SJCRH30 (cell line): Measurements from ENCODE around the gene SAA1. TPM values are rescaled to one million over a fixed set of nuclear protein-coding genes. Genes with fewer than 3 reads are reported as not detected.

Source experiments
- DNase-seq, 2 experiments: peaks; one replicate each; pipeline ENCODE4 v3.0.0-alpha.2; 2015 to 2020
- H3K27ac ChIP-seq: fragments of 250-450 bp; sonication (Bioruptor Pico); 2 replicates; pipeline ENCODE4 v1.5.1; 2020; ENCODE audit warnings: mild to moderate bottlenecking, moderate library complexity
- H3K27me3 ChIP-seq: fragments of 250-450 bp; sonication (Bioruptor Pico); 2 replicates; pipeline ENCODE4 v1.5.1; 2020; ENCODE audit warnings: mild to moderate bottlenecking, moderate library complexity
- H3K36me3 ChIP-seq: fragments of 250-450 bp; sonication (Bioruptor Pico); 2 replicates; pipeline ENCODE4 v1.5.1; 2020; ENCODE audit warnings: mild to moderate bottlenecking, moderate library complexity
- H3K4me1 ChIP-seq: fragments of 250-450 bp; sonication (Bioruptor Pico); 2 replicates; pipeline ENCODE4 v1.5.1; 2020; ENCODE audit warnings: mild to moderate bottlenecking, moderate library complexity
- H3K4me3 ChIP-seq: fragments of 250-450 bp; sonication (Bioruptor Pico); 2 replicates; pipeline ENCODE4 v1.5.1; 2020; ENCODE audit warnings: mild to moderate bottlenecking, moderate library complexity
- H3K9me3 ChIP-seq: fragments of 250-450 bp; sonication (Bioruptor Pico); replicated peaks from 2 replicates; pipeline ENCODE4 v1.5.1; 2020; ENCODE audit warnings: mild to moderate bottlenecking, moderate library complexity
- total RNA-seq: library from RNA; depleted of rRNA; stranded (reverse); fragments of >200 nt; shearing (Covaris generic); gene quantifications from 2 replicates; pipeline ENCODE4 v1.2.3, GENCODE V29; 2014; rRNA removed

SAA1 gene
- total RNA-seq = not detected in 2 replicates

- no peak within 1 kb of the TSS for H3K4me3 ChIP-seq
These were observed at the start of gene SAA1 for GRCh38 chr11:18265949-18266348. TSS of gene SAA1 (plus strand) at chr11:18266264. CDS start at chr11:18266888, 624 bp downstream.

GRCh38 chr11:18221274-18221876, 44.7 kb upstream of the SAA1 start:
- Histone ChIP-seq H3K27ac (no peak overlapping the region), H3K4me3 (no peak overlapping the region), H3K4me1 (no peaks in the 10 kb centered on the region), H3K36me3 (no peaks in the 10 kb centered on the region), H3K27me3 (peaks cover 5% of the 10 kb centered on the region; the same call in 1 of the 2 replicates), H3K9me3 (no peaks in the 10 kb centered on the region)
- DNase-seq = no peak

More at GRCh38 chr11:18265949-18266348, at the start of gene SAA1:
- Histone ChIP-seq H3K9me3 (no peaks in the 10 kb centered on the region), H3K4me1 (no peaks in the 10 kb centered on the region; the same call in 1 of the 2 replicates), H3K36me3 (no peaks in the 10 kb centered on the region), H3K27ac (no peak within 1 kb of the TSS), H3K27me3 (no peaks in the 10 kb centered on the region)
- DNase-seq = no peak

- no peaks in the 10 kb centered on the region for H3K27me3 ChIP-seq
- no peaks in the 10 kb centered on the region for H3K36me3 ChIP-seq
- no peak overlapping the region for H3K4me3 ChIP-seq
- no peaks in the 10 kb centered on the region for H3K9me3 ChIP-seq
- no peak overlapping the region for H3K27ac ChIP-seq
- no peaks in the 10 kb centered on the region for H3K4me1 ChIP-seq
- DNase-seq = no peak
These were observed 43.1 kb upstream of the SAA1 start for GRCh38 chr11:18222814-18223421.

- H3K9me3 ChIP-seq = no peaks in the 10 kb centered on the region
- H3K27ac ChIP-seq = no peak overlapping the region
- H3K27me3 ChIP-seq = no peaks in the 10 kb centered on the region
- H3K4me3 ChIP-seq = no peak overlapping the region
- no peak for DNase-seq
- H3K36me3 ChIP-seq = no peaks in the 10 kb centered on the region
- no peaks in the 10 kb centered on the region for H3K4me1 ChIP-seq
These were observed 42.3 kb upstream of the SAA1 start for GRCh38 chr11:18223591-18224387.

- no peak for DNase-seq
- H3K27me3 ChIP-seq = no peaks in the 10 kb centered on the region
- H3K27ac ChIP-seq = no peak overlapping the region
- H3K36me3 ChIP-seq = no peaks in the 10 kb centered on the region
- no peak overlapping the region for H3K4me3 ChIP-seq
- no peaks in the 10 kb centered on the region for H3K9me3 ChIP-seq
- H3K4me1 ChIP-seq = no peaks in the 10 kb centered on the region
These were observed 40.2 kb upstream of the SAA1 start for GRCh38 chr11:18225913-18226312.

- DNase-seq = no peak
- Histone ChIP-seq H3K4me3 (no peak overlapping the region), H3K27ac (no peak overlapping the region), H3K9me3 (no peaks in the 10 kb centered on the region), H3K27me3 (no peaks in the 10 kb centered on the region), H3K4me1 (no peaks in the 10 kb centered on the region), H3K36me3 (no peaks in the 10 kb centered on the region)
These were observed 36.6 kb upstream of the SAA1 start for GRCh38 chr11:18229501-18229900.

GRCh38 chr11:18230859-18231258, 35.2 kb upstream of the SAA1 start:
- H3K4me3 ChIP-seq = no peak overlapping the region
- H3K27ac ChIP-seq = no peak overlapping the region
- DNase-seq = no peak
- 0 out of 2 replicates have a peak, but pooled peaks cover 3% of the 10 kb centered on the region for H3K27me3 ChIP-seq
- H3K4me1 ChIP-seq = no peaks in the 10 kb centered on the region
- H3K9me3 ChIP-seq = no peaks in the 10 kb centered on the region
- no peaks in the 10 kb centered on the region for H3K36me3 ChIP-seq

- Histone ChIP-seq H3K27ac (no peak overlapping the region), H3K27me3 (peaks cover 11% of the 10 kb centered on the region), H3K9me3 (no peaks in the 10 kb centered on the region; the same call in 1 of the 2 replicates), H3K36me3 (no peaks in the 10 kb centered on the region), H3K4me3 (no peak overlapping the region), H3K4me1 (no peaks in the 10 kb centered on the region)
- DNase-seq = no peak
These were observed 32.2 kb upstream of the SAA1 start for GRCh38 chr11:18233912-18234311.

GRCh38 chr11:18235394-18236334, 30.4 kb upstream of the SAA1 start:
- H3K36me3 ChIP-seq = no peaks in the 10 kb centered on the region
- H3K27ac ChIP-seq = no peak overlapping the region
- H3K9me3 ChIP-seq = no peaks in the 10 kb centered on the region; the same call in 1 of the 2 replicates
- H3K4me3 ChIP-seq = no peak overlapping the region
- no peak for DNase-seq
- H3K27me3 ChIP-seq = peaks cover 11% of the 10 kb centered on the region
- H3K4me1 ChIP-seq = no peaks in the 10 kb centered on the region

- no peaks in the 10 kb centered on the region; the same call in 1 of the 2 replicates for H3K9me3 ChIP-seq
- no peak for DNase-seq
- H3K27me3 ChIP-seq = peaks cover 11% of the 10 kb centered on the region
- H3K27ac ChIP-seq = no peak within 1 kb of the TSS
- no peak within 1 kb of the TSS for H3K4me3 ChIP-seq
- no peaks in the 10 kb centered on the region for H3K4me1 ChIP-seq
- H3K36me3 ChIP-seq = no peaks in the 10 kb centered on the region
These were observed 29.3 kb upstream of the SAA1 start, which contains the start of gene SAA4 for GRCh38 chr11:18236664-18237356. TSS of gene SAA4 (minus strand) at chr11:18236802. CDS start at chr11:18235926, 876 bp downstream.

GRCh38 chr11:18239655-18240054, 26.4 kb upstream of the SAA1 start:
- Histone ChIP-seq H3K4me3 (no peak overlapping the region), H3K27ac (no peak overlapping the region), H3K9me3 (no peaks in the 10 kb centered on the region; the same call in 1 of the 2 replicates), H3K27me3 (peaks cover 11% of the 10 kb centered on the region), H3K36me3 (no peaks in the 10 kb centered on the region), H3K4me1 (no peaks in the 10 kb centered on the region)
- DNase-seq = no peak

- no peaks in the 10 kb centered on the region for H3K4me1 ChIP-seq
- H3K27ac ChIP-seq = no peak overlapping the region
- DNase-seq = peak; percentile 69 to 87
These were observed 22.2 kb upstream of the SAA1 start for GRCh38 chr11:18243783-18244362.

GRCh38 chr11:18245396-18245795, 20.7 kb upstream of the SAA1 start:
- Histone ChIP-seq H3K9me3 (no peaks in the 10 kb centered on the region), H3K4me1 (no peaks in the 10 kb centered on the region), H3K27ac (no peak overlapping the region), H3K27me3 (peaks cover 2% of the 10 kb centered on the region; the same call in 1 of the 2 replicates), H3K36me3 (no peaks in the 10 kb centered on the region), H3K4me3 (no peak overlapping the region)
- no peak for DNase-seq

More at GRCh38 chr11:18243783-18244362, 22.2 kb upstream of the SAA1 start:
- H3K4me3 ChIP-seq = no peak overlapping the region
- H3K27me3 ChIP-seq = no peaks in the 10 kb centered on the region; the same call in 1 of the 2 replicates
- H3K36me3 ChIP-seq = no peaks in the 10 kb centered on the region
- H3K9me3 ChIP-seq = no peaks in the 10 kb centered on the region
